IPS-18c (cell line): ENCODE measurements around the gene AP5B1.
"Not testable (repeated sequence)": the region's sequence is repeated elsewhere in the genome, so short reads cannot be mapped to it uniquely, and the experiment has no call there.

ENCODE experiments used
- H3K4me3 ChIP-seq: 2 replicates; pipeline ENCODE4 v1.7.0; 2013; ENCODE audit warnings: low read depth, mild to moderate bottlenecking, low read length, moderate library complexity; ENCODE audit not compliant: insufficient read depth
- H3K9me3 ChIP-seq: one replicate; pipeline ENCODE4 v1.6.1; 2013; ENCODE audit warnings: mild to moderate bottlenecking, low read length, moderate library complexity; ENCODE audit not compliant: control insufficient read depth, insufficient read depth

Gene AP5B1

DNA sequence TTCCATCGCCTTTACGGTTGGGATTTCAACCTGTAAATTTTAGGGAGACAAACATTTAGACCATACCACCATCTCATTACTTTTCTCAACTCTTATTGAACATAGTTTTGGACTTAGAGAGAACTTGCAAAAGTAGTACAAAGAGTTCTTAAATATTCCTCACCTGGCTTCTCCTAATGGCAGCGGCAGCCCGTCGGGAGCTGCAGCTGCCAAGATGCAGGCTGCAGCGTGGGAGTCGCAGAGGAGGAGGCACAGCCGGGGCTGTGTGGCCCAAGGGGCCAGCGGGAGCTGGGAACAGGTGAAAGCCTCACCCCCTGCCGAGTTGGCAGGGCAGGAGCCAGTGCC lies 37.1 kb downstream of the AP5B1 start:
- Histone ChIP-seq H3K9me3 (no peaks in the 10 kb centered on the region), H3K4me3 (no peak overlapping the region)

DNA sequence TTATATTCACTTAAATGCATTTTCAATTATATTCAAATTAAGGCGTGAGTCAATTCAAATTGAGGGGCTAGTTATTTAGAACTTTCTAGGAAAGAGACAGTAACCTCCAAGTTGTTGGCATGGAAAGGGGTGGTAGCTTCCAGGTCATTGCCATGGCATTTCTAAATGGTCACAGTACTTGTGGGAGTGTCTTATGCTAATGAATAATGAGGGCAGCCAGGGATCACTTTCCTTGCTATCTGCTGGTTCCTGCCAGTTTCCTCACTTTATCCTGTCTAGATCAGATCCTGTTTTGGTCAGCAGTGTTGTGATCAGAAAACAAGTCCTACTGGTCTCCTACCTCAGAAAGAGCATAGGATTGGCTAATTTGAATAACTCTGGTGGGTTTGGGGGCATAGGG lies 38.4 kb downstream of the AP5B1 start:
- Histone ChIP-seq H3K9me3 (no peaks in the 10 kb centered on the region), H3K4me3 (no peak overlapping the region)

DNA sequence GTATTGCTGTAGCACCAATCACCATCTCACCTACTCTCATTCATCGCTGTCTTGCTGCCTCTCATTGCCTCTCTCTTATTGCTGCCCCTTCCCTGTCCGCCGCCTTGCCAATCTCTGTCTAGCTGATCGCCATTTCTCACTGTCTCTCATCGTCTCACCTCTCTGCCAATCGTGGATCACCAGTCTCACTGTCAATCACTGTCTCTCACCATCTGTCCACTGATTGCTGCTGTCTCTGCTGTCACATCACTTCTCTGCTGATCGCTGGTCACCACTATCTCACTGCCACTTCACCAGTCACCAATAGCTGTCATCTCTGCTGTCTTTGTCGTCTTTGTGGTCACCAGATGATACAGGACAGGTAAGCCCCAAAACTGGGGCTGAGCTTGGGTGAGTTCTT lies 39.6 kb downstream of the AP5B1 start:
- peaks cover 5% of the 10 kb centered on the region for H3K9me3 ChIP-seq

DNA sequence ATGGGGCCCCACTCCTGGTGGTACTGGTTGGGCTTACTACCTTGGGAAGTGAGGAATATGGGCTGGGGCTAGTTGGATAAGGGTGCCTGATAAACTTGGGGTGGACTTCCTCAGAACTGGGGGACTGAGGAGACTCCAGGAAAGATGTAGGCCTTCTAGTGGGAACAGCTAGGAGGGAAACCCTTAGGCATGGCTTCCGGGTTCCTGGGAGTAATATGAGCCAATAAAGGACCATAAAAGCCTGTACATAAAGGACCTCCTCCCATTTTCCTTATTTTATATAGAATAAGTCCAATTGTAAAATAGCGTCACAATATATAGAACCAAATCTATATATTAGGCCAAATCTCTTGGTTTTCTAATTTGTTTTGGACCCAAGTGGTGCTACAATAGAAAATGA lies 41.8 kb downstream of the AP5B1 start:
- peaks cover 12% of the 10 kb centered on the region for H3K9me3 ChIP-seq
- no peak overlapping the region for H3K4me3 ChIP-seq

More for the DNA sequence above, 39.6 kb downstream of the AP5B1 start:
- no peak overlapping the region for H3K4me3 ChIP-seq

DNA sequence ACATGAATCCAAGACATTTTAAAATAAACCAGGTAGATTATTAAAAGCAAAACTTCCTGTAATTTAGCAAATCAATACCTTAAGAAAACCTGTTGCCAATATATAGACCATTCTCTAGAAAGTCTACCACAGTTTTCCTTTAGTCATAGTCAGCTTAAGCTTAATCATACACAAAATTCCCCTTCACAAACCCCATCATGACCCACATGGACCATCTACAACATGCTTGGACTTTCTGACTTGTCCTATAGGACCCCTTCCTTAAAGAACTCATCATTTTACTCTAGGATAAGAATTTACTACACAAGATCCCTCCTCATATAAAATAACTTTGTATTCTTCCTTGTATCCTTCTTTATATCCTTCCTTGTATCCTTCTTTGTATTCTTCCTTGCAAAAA lies 44.0 kb downstream of the AP5B1 start:
- H3K4me3 ChIP-seq: no peak overlapping the region

DNA sequence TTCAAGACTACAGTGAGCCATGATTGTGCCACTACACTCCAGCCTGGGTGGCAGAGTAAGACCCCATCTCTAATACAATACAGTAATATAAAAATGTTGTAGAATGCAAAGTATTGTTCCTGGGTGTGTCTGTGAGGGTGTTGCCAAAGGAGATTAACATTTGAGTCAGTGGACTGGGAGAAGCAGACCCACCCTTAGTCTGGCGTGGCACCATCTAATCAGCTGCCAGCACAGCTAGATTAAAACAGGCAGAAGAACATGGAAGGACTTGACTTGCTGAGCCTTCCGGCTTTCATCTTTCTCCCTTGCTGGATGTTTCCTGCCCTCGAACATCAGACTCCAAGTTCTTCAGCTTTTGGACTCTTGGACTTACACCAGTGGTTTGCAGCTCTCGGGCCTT lies 45.7 kb downstream of the AP5B1 start:
- not testable (repeated sequence) for H3K4me3 ChIP-seq
- peaks cover 12% of the 10 kb centered on the region for H3K9me3 ChIP-seq

More for the DNA sequence above, 44.0 kb downstream of the AP5B1 start:
- H3K9me3 ChIP-seq: peaks cover 12% of the 10 kb centered on the region

DNA sequence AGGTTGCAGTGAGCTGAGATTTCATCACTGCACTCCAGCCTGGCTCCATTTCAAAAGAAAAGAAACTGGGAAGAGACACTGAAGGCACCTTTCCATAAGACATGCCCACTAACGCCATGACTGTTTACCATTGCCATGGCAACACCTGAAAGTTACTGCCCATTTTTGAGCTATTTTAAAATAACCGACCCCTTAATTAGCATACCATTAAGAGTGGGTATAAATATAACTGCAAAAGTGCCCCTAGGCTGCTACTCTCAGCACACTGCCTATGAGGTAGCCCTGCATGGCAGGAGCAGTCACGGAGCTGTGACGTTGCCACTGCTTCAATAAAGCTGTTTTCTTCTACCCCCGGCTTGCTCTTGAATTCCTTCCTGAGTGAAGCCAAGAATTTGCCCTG lies 50.3 kb downstream of the AP5B1 start:
- no peak overlapping the region for H3K4me3 ChIP-seq
- H3K9me3 ChIP-seq: peaks cover 2% of the 10 kb centered on the region

DNA sequence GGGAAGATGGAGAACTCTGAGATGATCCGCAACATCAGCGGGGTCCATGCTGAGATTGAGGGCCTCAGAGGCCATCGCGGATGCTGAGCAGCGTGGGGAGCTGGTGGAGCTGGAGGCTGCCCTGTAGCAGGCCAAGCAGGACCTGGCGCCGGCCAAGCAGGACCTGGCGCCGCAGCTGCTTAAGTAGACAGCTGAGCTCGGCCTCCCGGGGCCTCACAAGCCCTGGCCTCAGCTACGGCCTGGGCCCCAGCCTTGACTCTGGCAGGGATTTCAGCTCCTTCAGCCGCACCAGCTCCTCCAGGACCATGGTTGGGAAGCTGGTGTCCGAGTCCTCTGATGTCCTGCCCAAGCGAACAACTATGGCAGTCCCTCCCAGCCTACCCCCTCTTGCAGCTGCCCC lies 52.9 kb downstream of the AP5B1 start:
- Histone ChIP-seq H3K9me3 (no peaks in the 10 kb centered on the region), H3K4me3 (no peak overlapping the region)

DNA sequence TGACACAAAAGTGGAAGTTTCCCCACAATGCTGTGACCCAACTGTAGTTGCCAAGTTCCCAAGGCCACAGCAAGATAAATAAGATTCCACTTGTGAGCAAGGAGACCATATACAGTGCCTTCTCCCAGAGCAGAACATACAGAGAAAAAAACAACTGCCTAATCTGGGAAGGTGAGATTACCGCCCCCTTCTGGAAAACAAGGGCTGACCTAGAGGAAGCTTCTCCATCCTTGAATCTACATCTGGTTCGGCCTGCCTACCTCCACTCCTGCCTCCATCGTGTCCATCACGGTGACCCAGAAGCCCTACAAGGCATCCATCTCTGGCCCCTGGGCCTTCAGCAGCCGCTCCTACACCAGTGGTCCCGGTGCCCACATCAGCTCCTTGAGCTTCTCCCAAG lies 54.1 kb downstream of the AP5B1 start:
- H3K9me3 ChIP-seq: no peaks in the 10 kb centered on the region
- no peak overlapping the region for H3K4me3 ChIP-seq
